OCI-LY3 (cell line): Measurements from ENCODE around the gene FURIN.

Experiments used
- H2AFZ ChIP-seq: fragments of 200-600, 300-600 bp; shearing (Covaris generic); 2 replicates; pipeline ENCODE4 v1.6.0; 2014; ENCODE audit warnings: antibody characterized with exemption, low read depth, low read length
- H3K27ac ChIP-seq: fragments of 200-600, 300-600 bp; sonication (generic); 2 replicates; pipeline ENCODE4 v1.5.1; 2014; ENCODE audit warnings: mild to moderate bottlenecking, low read length, moderate library complexity, mixed read lengths
- H3K27me3 ChIP-seq: fragments of 200-600, 300-600 bp; sonication (generic); 2 replicates; pipeline ENCODE4 v1.6.1; 2014; ENCODE audit warnings: low read depth, low read length, mixed read lengths
- H3K36me3 ChIP-seq: fragments of 200-600, 300-600 bp; sonication (generic); replicated peaks from 2 replicates; pipeline ENCODE3; 2014; ENCODE audit warnings: low read depth, low read length, mixed read lengths
- H3K4me1 ChIP-seq: fragments of 300-600, 200-600 bp; sonication (generic); 2 replicates; pipeline ENCODE4 v1.6.1; 2014; ENCODE audit warnings: low read length, mixed read lengths
- H3K4me2 ChIP-seq: fragments of 200-600, 300-600 bp; sonication (generic); 2 replicates; pipeline ENCODE4 v1.6.1; 2014; ENCODE audit warnings: low read length, mixed read lengths
- H3K4me3 ChIP-seq: fragments of 300-600, 200-600 bp; sonication (generic); 2 replicates; pipeline ENCODE4 v1.5.1; 2014; ENCODE audit warnings: antibody characterized with exemption, mild to moderate bottlenecking, low read length, moderate library complexity
- H3K79me2 ChIP-seq: fragments of 300-600, 200-600 bp; shearing (Covaris generic); 2 replicates; pipeline ENCODE4 v1.6.1; 2014; ENCODE audit warnings: mild to moderate bottlenecking, low read length, mixed read lengths
- H3K9ac ChIP-seq: fragments of 300-600, 200-600 bp; shearing (Covaris generic); 2 replicates; pipeline ENCODE4 v1.6.0; 2014; ENCODE audit warnings: mild to moderate bottlenecking, low read length, moderate library complexity
- H3K9me3 ChIP-seq: fragments of 200-600, 300-600 bp; shearing (Covaris generic); 2 replicates; pipeline ENCODE4 v1.6.1; 2014; ENCODE audit warnings: low read length, mixed read lengths; ENCODE audit not compliant: insufficient read depth
- H4K20me1 ChIP-seq: fragments of 200-600, 300-600 bp; sonication (generic); 2 replicates; pipeline ENCODE4 v1.6.1; 2016; ENCODE audit warnings: low read length, mixed read lengths; ENCODE audit not compliant: insufficient read depth
- CTCF ChIP-seq: fragments of 200-600, 300-600 bp; sonication (generic); IDR thresholded peaks from 2 replicates; pipeline ENCODE4 v1.5.1; 2014; ENCODE audit warnings: antibody characterized with exemption, low read length, low read depth
- EZH2phosphoT487 ChIP-seq: fragments of 200-600 bp; shearing (Covaris generic); IDR thresholded peaks from 2 replicates; pipeline ENCODE4 v1.6.1; 2018; ENCODE audit warnings: antibody characterized with exemption, mixed run types, low read depth

The FURIN gene

GRCh38 chr15:90878660-90879059 lies 10.3 kb downstream of the FURIN start:
- peaks cover 3% of the 10 kb centered on the region for H3K36me3 ChIP-seq
- no peaks in the 10 kb centered on the region for H3K27me3 ChIP-seq
- no peaks in the 10 kb centered on the region for H4K20me1 ChIP-seq
- H3K9ac ChIP-seq = no peak overlapping the region
- peaks cover 6% of the 10 kb centered on the region; the same call in 1 of the 2 replicates for H3K4me1 ChIP-seq
- no peak overlapping the region for H3K4me2 ChIP-seq
- H3K9me3 ChIP-seq = no peaks in the 10 kb centered on the region
- H3K27ac ChIP-seq = no peak overlapping the region
- no peak overlapping the region for H3K4me3 ChIP-seq
- no peak overlapping the region for H2AFZ ChIP-seq
- H3K79me2 ChIP-seq = 0 out of 2 replicates have a peak, but pooled peaks cover under 1% of the 10 kb centered on the region
- TF ChIP-seq EZH2phosphoT487 (no peak), CTCF (no peak)

DNA sequence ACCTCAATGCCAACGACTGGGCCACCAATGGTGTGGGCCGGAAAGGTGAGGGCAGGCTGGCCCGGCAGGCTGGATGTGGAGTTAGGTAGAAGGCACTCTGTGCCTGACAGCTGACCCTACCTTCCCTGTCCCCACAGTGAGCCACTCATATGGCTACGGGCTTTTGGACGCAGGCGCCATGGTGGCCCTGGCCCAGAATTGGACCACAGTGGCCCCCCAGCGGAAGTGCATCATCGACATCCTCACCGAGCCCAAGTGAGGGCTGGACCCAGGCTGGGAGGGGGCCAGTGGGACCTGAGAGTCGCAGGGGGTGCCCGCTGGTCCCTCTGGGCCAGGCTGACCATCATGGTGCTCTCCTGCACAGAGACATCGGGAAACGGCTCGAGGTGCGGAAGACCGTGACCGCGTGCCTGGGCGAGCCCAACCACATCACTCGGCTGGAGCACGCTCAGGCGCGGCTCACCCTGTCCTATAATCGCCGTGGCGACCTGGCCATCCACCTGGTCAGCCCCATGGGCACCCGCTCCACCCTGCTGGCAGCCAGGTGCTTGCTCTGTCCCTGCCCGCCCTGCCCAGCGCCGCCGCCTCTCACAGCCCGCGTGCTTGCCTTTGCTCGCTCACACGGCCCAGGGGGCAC lies 11.5 kb downstream of the FURIN start:
- Histone ChIP-seq H4K20me1 (no peaks in the 10 kb centered on the region), H3K27me3 (no peaks in the 10 kb centered on the region), H2AFZ (no peak overlapping the region), H3K79me2 (no peaks in the 10 kb centered on the region), H3K9ac (no peak overlapping the region), H3K4me1 (peaks cover 10% of the 10 kb centered on the region; the same call in 1 of the 2 replicates), H3K4me3 (no peak overlapping the region), H3K9me3 (no peaks in the 10 kb centered on the region), H3K4me2 (no peak overlapping the region), H3K27ac (no peak overlapping the region), H3K36me3 (peaks cover 3% of the 10 kb centered on the region)
- no peak for TF ChIP-seq CTCF
- no peak for TF ChIP-seq EZH2phosphoT487

GRCh38 chr15:90880381-90881145 lies 12.2 kb downstream of the FURIN start:
- Histone ChIP-seq H3K4me2 (no peak overlapping the region), H4K20me1 (no peaks in the 10 kb centered on the region), H3K27me3 (no peaks in the 10 kb centered on the region), H2AFZ (no peak overlapping the region), H3K9me3 (no peaks in the 10 kb centered on the region), H3K36me3 (peaks cover 3% of the 10 kb centered on the region), H3K27ac (no peak overlapping the region), H3K9ac (no peak overlapping the region), H3K4me3 (no peak overlapping the region), H3K4me1 (peaks cover 11% of the 10 kb centered on the region; the same call in 1 of the 2 replicates), H3K79me2 (no peaks in the 10 kb centered on the region)
- no peak for TF ChIP-seq EZH2phosphoT487
- TF ChIP-seq CTCF = no peak

- Histone ChIP-seq H3K9me3 (no peaks in the 10 kb centered on the region), H3K79me2 (no peaks in the 10 kb centered on the region), H3K9ac (no peak overlapping the region), H3K36me3 (peaks cover 3% of the 10 kb centered on the region), H3K4me3 (no peak overlapping the region), H3K4me1 (peaks cover 14% of the 10 kb centered on the region; the same call in 1 of the 2 replicates), H3K27me3 (no peaks in the 10 kb centered on the region), H4K20me1 (no peaks in the 10 kb centered on the region), H2AFZ (no peak overlapping the region), H3K4me2 (no peak overlapping the region), H3K27ac (no peak overlapping the region)
- TF ChIP-seq CTCF (no peak), EZH2phosphoT487 (no peak)
Observed at GRCh38 chr15:90881181-90881977, 13.0 kb downstream of the FURIN start.
